ENCODE data around the gene SPAG16.

Gene SPAG16

DNA sequence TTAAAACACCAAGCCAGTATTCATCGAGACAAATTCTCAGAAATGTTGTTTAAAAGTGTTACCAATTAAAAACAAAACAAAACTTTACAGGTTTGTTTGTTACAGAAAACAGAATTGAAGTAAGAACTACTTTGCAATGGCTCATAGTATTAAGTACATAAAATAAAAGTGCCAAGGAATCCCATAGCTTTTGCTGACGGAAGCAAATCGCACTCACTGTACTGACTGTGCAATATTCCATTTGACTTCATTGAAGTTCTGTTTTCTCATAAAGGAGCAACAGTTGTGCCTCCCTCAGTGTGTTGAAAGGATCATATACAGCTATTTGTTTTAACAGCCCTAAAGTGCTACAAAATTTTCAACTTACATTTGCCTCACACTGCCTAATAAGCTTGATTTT, 507.8 kb downstream of the SPAG16 start:
- Histone ChIP-seq H3K27me3 (ENCODE audit: insufficient read depth, low read length, poor library complexity, severe bottlenecking) (no peaks in the 10 kb centered on the region), H4K20me1 (ENCODE audit: insufficient read depth, low read length, poor library complexity, severe bottlenecking) (no peaks in the 10 kb centered on the region), H3K4me3 (ENCODE audit: low read length, poor library complexity, severe bottlenecking) (no peak overlapping the region), H3K9me3 (ENCODE audit: insufficient read depth, low read depth, low read length) (no peaks in the 10 kb centered on the region), H3K79me2 (ENCODE audit: insufficient read depth, low read length) (no peaks in the 10 kb centered on the region), H3K9me2 (replicated peaks; ENCODE audit: low read depth, low read length) (no peaks in the 10 kb centered on the region), H3F3A (ENCODE audit: low read depth) (no peaks in the 10 kb centered on the region), H3K4me2 (ENCODE audit: low read depth, low read length, poor library complexity, severe bottlenecking) (no peak overlapping the region), H3K9ac (ENCODE audit: low read depth, low read length, poor library complexity, severe bottlenecking) (no peak overlapping the region), H2AFZ (ENCODE audit: low read length) (no peak overlapping the region), H3K4me1 (ENCODE audit: insufficient read depth, low read length, poor library complexity, severe bottlenecking) (no peaks in the 10 kb centered on the region), H3K36me3 (ENCODE audit: insufficient read depth, low read length) (no peaks in the 10 kb centered on the region)
- TF ChIP-seq, protein P1, sequence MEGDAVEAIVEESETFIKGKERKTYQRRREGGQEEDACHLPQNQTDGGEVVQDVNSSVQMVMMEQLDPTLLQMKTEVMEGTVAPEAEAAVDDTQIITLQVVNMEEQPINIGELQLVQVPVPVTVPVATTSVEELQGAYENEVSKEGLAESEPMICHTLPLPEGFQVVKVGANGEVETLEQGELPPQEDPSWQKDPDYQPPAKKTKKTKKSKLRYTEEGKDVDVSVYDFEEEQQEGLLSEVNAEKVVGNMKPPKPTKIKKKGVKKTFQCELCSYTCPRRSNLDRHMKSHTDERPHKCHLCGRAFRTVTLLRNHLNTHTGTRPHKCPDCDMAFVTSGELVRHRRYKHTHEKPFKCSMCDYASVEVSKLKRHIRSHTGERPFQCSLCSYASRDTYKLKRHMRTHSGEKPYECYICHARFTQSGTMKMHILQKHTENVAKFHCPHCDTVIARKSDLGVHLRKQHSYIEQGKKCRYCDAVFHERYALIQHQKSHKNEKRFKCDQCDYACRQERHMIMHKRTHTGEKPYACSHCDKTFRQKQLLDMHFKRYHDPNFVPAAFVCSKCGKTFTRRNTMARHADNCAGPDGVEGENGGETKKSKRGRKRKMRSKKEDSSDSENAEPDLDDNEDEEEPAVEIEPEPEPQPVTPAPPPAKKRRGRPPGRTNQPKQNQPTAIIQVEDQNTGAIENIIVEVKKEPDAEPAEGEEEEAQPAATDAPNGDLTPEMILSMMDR (conservative IDR thresholded peaks at IDR 0.05; ENCODE audit: low read length), result no peak
- TF ChIP-seq EZH2phosphoT487 (IDR thresholded peaks at IDR 0.05; ENCODE audit: borderline replicate concordance), result no peak

DNA sequence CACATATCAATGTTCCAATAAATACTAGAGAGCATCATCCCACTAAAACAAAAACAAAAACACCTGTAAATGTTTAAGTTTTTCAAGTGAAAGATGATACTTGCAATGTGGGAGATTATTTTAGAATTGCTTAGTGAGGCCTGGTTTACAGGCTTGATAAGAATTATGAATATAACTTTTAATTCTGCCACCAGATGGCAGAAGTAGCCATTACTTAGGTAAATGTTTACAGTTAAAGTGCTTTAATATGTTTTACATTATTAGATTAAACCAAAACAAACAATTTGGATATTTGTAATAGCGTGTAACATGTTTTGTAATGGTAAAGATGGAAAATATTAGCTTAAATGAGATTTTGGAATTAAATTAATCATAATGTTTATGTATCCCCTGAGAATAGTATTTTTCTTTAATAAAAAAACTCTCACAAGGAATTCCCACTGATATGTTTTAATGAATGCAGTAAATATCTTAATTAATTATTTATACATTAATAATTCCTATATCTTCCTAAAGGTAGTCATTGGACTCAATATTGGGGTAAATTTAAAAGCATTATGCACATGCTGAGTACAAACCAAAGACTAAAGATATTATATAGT, 522.0 kb downstream of the SPAG16 start:
- no peaks in the 10 kb centered on the region for H4K20me1 ChIP-seq (ENCODE audit: insufficient read depth, low read length, poor library complexity, severe bottlenecking)
- no peak overlapping the region for H3K9ac ChIP-seq (ENCODE audit: low read depth, low read length, poor library complexity, severe bottlenecking)
- H3K4me3 ChIP-seq (ENCODE audit: low read length, poor library complexity, severe bottlenecking), result no peak overlapping the region
- no peaks in the 10 kb centered on the region for H3K9me2 ChIP-seq (replicated peaks; ENCODE audit: low read depth, low read length)
- no peaks in the 10 kb centered on the region for H3K27me3 ChIP-seq (ENCODE audit: insufficient read depth, low read length, poor library complexity, severe bottlenecking)
- H3K79me2 ChIP-seq (ENCODE audit: insufficient read depth, low read length), result no peaks in the 10 kb centered on the region
- H3F3A ChIP-seq (ENCODE audit: low read depth), result no peaks in the 10 kb centered on the region
- H3K36me3 ChIP-seq (ENCODE audit: insufficient read depth, low read length), result no peaks in the 10 kb centered on the region
- H2AFZ ChIP-seq (ENCODE audit: low read length), result no peak overlapping the region
- no peaks in the 10 kb centered on the region for H3K4me1 ChIP-seq (ENCODE audit: insufficient read depth, low read length, poor library complexity, severe bottlenecking)
- H3K4me2 ChIP-seq (ENCODE audit: low read depth, low read length, poor library complexity, severe bottlenecking), result no peak overlapping the region
- H3K9me3 ChIP-seq (ENCODE audit: insufficient read depth, low read depth, low read length), result no peaks in the 10 kb centered on the region
- TF ChIP-seq EZH2phosphoT487 (IDR thresholded peaks at IDR 0.05; ENCODE audit: borderline replicate concordance), result no peak
- TF ChIP-seq, protein P1 (conservative IDR thresholded peaks at IDR 0.05; ENCODE audit: low read length), result peak; percentile 71

DNA sequence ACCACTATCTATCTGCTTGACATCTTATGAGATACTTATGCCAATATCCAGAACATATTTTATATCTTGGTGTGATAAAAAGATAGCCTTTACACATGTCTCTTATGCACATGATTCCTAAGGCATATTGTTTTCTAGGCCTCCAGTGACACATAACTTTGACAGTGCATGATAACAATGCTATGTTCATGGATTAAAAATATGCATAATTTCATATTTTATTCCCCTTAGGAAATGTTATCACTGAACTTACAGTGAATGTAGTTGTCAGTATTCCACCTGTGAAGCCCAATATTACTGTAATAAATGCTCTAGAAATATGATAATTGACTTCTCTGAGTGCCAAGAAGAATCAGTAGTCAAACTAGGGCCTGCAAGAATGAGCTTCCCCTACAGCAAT, 532.3 kb downstream of the SPAG16 start:
- no peaks in the 10 kb centered on the region for H3K36me3 ChIP-seq (ENCODE audit: insufficient read depth, low read length)
- H2AFZ ChIP-seq (ENCODE audit: low read length), result no peak overlapping the region
- H3K9me2 ChIP-seq (replicated peaks; ENCODE audit: low read depth, low read length), result no peaks in the 10 kb centered on the region
- H3K4me3 ChIP-seq (ENCODE audit: low read length, poor library complexity, severe bottlenecking), result no peak overlapping the region
- H4K20me1 ChIP-seq (ENCODE audit: insufficient read depth, low read length, poor library complexity, severe bottlenecking), result no peaks in the 10 kb centered on the region
- H3F3A ChIP-seq (ENCODE audit: low read depth), result no peaks in the 10 kb centered on the region
- TF ChIP-seq, protein P1 (conservative IDR thresholded peaks at IDR 0.05; ENCODE audit: low read length), result no peak
- no peak for TF ChIP-seq EZH2phosphoT487 (IDR thresholded peaks at IDR 0.05; ENCODE audit: borderline replicate concordance)
- H3K9me3 ChIP-seq (ENCODE audit: insufficient read depth, low read depth, low read length), result no peaks in the 10 kb centered on the region
- no peak overlapping the region for H3K4me2 ChIP-seq (ENCODE audit: low read depth, low read length, poor library complexity, severe bottlenecking)
- H3K9ac ChIP-seq (ENCODE audit: low read depth, low read length, poor library complexity, severe bottlenecking), result no peak overlapping the region
- H3K4me1 ChIP-seq (ENCODE audit: insufficient read depth, low read length, poor library complexity, severe bottlenecking), result no peaks in the 10 kb centered on the region
- H3K79me2 ChIP-seq (ENCODE audit: insufficient read depth, low read length), result no peaks in the 10 kb centered on the region
- H3K27me3 ChIP-seq (ENCODE audit: insufficient read depth, low read length, poor library complexity, severe bottlenecking), result no peaks in the 10 kb centered on the region
